Measurements from ENCODE around the gene HNRNPAB. TPM values are rescaled to one million over a fixed set of nuclear protein-coding genes. Genes with fewer than 3 reads are reported as not detected.

Gene HNRNPAB
- total RNA-seq, 1 experiment from 2014 or later: 547 TPM

- H4K20me1 ChIP-seq (ENCODE audit: control insufficient read depth, insufficient read depth, insufficient read length): peaks cover 3% of the 10 kb centered on the region
- no peak overlapping the region for H3K18ac ChIP-seq (ENCODE audit: insufficient read length, low read depth, low read length)
- no peak overlapping the region for H4K5ac ChIP-seq (ENCODE audit: insufficient read length, low read depth, low read length)
- H3K4me1 ChIP-seq (ENCODE audit: insufficient read depth, low read length): peaks cover 2% of the 10 kb centered on the region; the same call in 1 of the 2 replicates
- Mint-ChIP-seq H3K27me3 (ENCODE audit: low read depth) (no peaks in the 10 kb centered on the region), H3K4me3 (no peak overlapping the region), H3K4me1 (peaks cover 17% of the 10 kb centered on the region in 2 experiments), H3K9me3 (no peaks in the 10 kb centered on the region; a peak in 1 of 5 replicates), H3K27ac (peak overlapping the region; percentile 60 to 84 (median 64); a peak in 5 of 7 replicates), H3K36me3 (ENCODE audit: insufficient read depth in 1 of 3, low read depth in 3 of 3) (peaks cover 42 to 78% (median 59%) of the 10 kb centered on the region in 3 experiments; a peak in 6 of 7 replicates)
- H3K23ac ChIP-seq (ENCODE audit: insufficient read length, low read depth, low read length): no peak overlapping the region
- no peak overlapping the region for H2AFZ ChIP-seq (ENCODE audit: low read length)
- H3K79me2 ChIP-seq (ENCODE audit: insufficient read depth, low read length): no peaks in the 10 kb centered on the region
- H3K4ac ChIP-seq (ENCODE audit: low read depth, low read length): no peak overlapping the region
- no peaks in the 10 kb centered on the region for H3K27me3 ChIP-seq (ENCODE audit: insufficient read depth, low read length)
- H3K4me2 ChIP-seq (ENCODE audit: insufficient read depth, insufficient read length, low read length): no peak overlapping the region
- H3K9ac ChIP-seq (ENCODE audit: extremely low read depth, insufficient read length, low read length): no peak overlapping the region
- H3K23me2 ChIP-seq (ENCODE audit: insufficient read length, low read depth, low read length, poor library complexity, severe bottlenecking): no peaks in the 10 kb centered on the region
- H3K27ac ChIP-seq (ENCODE audit: insufficient read length, low read depth, low read length): no peak overlapping the region
- no peak overlapping the region for H2BK15ac ChIP-seq (ENCODE audit: low read depth, low read length)
- H2BK12ac ChIP-seq (ENCODE audit: insufficient read length, low read depth, low read length): no peak overlapping the region
- H3T11ph ChIP-seq (ENCODE audit: low read length): no peak overlapping the region
- no peak overlapping the region for H3K56ac ChIP-seq (ENCODE audit: insufficient read length, low read depth, low read length)
- H3K9me3 ChIP-seq (ENCODE audit: control insufficient read depth, low read depth, low read length): no peaks in the 10 kb centered on the region
- H2BK5ac ChIP-seq (ENCODE audit: insufficient read length, low read length): no peak overlapping the region
- H2AK5ac ChIP-seq (ENCODE audit: insufficient read length, low read length): no peak overlapping the region
- no peak overlapping the region for H4K91ac ChIP-seq (ENCODE audit: insufficient read length, low read depth, low read length)
- H2BK20ac ChIP-seq (ENCODE audit: low read depth, low read length, poor library complexity, severe bottlenecking): no peak overlapping the region
- no peaks in the 10 kb centered on the region for H3K79me1 ChIP-seq (ENCODE audit: insufficient read depth, low read depth, low read length, poor library complexity, severe bottlenecking)
- no peak overlapping the region for H3K14ac ChIP-seq (ENCODE audit: insufficient read depth, low read length)
- no peak overlapping the region for H4K8ac ChIP-seq (replicated peaks; ENCODE audit: insufficient read length, low read depth, low read length)
- peak; percentile 84 for DNase-seq
- H2BK120ac ChIP-seq (ENCODE audit: low read depth, low read length, poor library complexity, severe bottlenecking): no peak overlapping the region
- no CpG with 5 or more reads among the region's 13 CpGs for WGBS (ENCODE audit: extremely low coverage, insufficient read length, low lambda C conversion rate)
- no peak for TF ChIP-seq CTCF (conservative IDR thresholded peaks at IDR 0.05)
Observed at GRCh38 chr5:178223828-178224335, 19.5 kb downstream of the HNRNPAB start.
